Measurements from ENCODE around the gene GALNT13.

Gene GALNT13

DNA sequence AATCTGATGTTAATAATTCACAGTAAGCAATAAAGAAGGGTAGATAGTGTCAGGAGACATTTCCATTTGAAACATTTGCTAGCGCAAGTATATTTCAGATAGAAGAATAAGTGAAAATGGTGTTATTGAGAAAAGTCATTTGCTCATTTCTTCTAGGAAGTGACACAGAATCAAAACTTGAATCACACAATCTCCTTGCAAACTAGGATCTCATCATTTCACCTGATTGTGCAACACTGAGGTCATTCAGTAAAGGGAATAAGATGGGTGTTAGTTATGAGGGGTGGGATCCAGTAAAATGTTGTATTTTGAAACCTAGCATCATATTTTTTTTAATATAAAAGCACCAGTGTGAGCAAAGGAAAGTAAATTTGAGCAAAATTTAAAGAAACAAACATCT is 618.8 kb downstream of the GALNT13 start:
- no CpG with 5 or more reads among the region's 1 CpG for WGBS, 2 donors (ENCODE audit: extremely low coverage in 2 of 2, insufficient read length in 2 of 2, insufficient replicate concordance in 1 of 2)
- no peak overlapping the region for H3K27ac ChIP-seq (replicated peaks; ENCODE audit: low read length)

DNA sequence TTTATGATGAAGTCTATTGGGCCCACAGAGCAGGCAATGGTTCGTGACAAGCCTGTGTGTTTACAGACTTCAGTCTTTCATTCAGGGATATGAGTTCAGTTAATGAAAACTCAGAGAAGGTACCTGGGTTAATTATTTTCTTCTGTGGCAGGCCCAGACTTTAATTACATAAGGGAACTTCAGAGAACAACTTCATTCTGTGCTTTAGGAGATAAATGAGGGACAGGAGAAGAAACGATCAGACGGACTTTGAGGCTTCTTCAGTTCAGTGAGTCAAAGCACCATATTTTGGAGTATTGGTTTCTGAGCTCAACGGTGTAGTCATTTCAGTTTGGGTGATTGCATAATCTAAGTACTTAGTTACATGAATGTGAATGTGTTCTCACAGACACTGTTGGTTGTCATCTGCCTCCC is 623.7 kb downstream of the GALNT13 start:
- no peak overlapping the region for H2BK5ac ChIP-seq (ENCODE audit: low read length)
- H3K9ac ChIP-seq (ENCODE audit: low read depth, low read length, poor library complexity), result no peak overlapping the region
- H2BK15ac ChIP-seq (ENCODE audit: low read length), result no peak overlapping the region
- no peaks in the 10 kb centered on the region for H3K79me1 ChIP-seq (ENCODE audit: low read depth, low read length)
- H3K14ac ChIP-seq (ENCODE audit: low read length), result no peak overlapping the region
- H3K4me2 ChIP-seq (ENCODE audit: insufficient read depth, low read length, poor library complexity, severe bottlenecking), result no peak overlapping the region
- no peak overlapping the region for H4K8ac ChIP-seq (ENCODE audit: low read depth, low read length)
- H3K27ac ChIP-seq (replicated peaks; ENCODE audit: low read length), result no peak overlapping the region
- no CpG with 5 or more reads among the region's 4 CpGs for WGBS, 2 donors (ENCODE audit: extremely low coverage in 2 of 2, insufficient read length in 2 of 2, insufficient replicate concordance in 1 of 2)
- H2AFZ ChIP-seq (ENCODE audit: low read length), result no peak overlapping the region
- no peaks in the 10 kb centered on the region for H3K4me1 ChIP-seq (ENCODE audit: control insufficient read depth in 2 of 2, insufficient read depth in 1 of 2, low read depth in 1 of 2, low read length in 2 of 2)
- H3K4ac ChIP-seq (ENCODE audit: low read length), result no peak overlapping the region
- H3K23ac ChIP-seq (ENCODE audit: low read depth, low read length, poor library complexity), result no peak overlapping the region
- H2BK12ac ChIP-seq (ENCODE audit: low read length), result no peak overlapping the region
- H2BK120ac ChIP-seq (ENCODE audit: low read depth, low read length), result no peak overlapping the region
- no peaks in the 10 kb centered on the region for H3K9me3 ChIP-seq (replicated peaks in 1 of 2; ENCODE audit: control insufficient read depth in 2 of 2, insufficient read depth in 1 of 2, low read depth in 1 of 2, low read length in 2 of 2)
- DNase-seq (ENCODE audit: low spot score), result no peak
- no peak overlapping the region for H2AK5ac ChIP-seq (ENCODE audit: low read depth, low read length)
- no peaks in the 10 kb centered on the region for H3K27me3 ChIP-seq (ENCODE audit: control insufficient read depth in 3 of 3, insufficient read depth in 3 of 3, low read depth in 1 of 3, low read length in 3 of 3)
- no peaks in the 10 kb centered on the region for H3K36me3 ChIP-seq (replicated peaks in 1 of 2; ENCODE audit: control insufficient read depth in 2 of 2, insufficient read depth in 2 of 2, low read length in 2 of 2)
- H3K18ac ChIP-seq (ENCODE audit: low read length), result no peak overlapping the region
- no peak overlapping the region for H4K91ac ChIP-seq (ENCODE audit: low read depth, low read length, poor library complexity)
- H3K4me3 ChIP-seq (ENCODE audit: low read length in 2 of 2), result no peak overlapping the region

More for the DNA sequence above, 618.8 kb downstream of the GALNT13 start:
- H4K91ac ChIP-seq (ENCODE audit: low read depth, low read length, poor library complexity), result no peak overlapping the region
- no peak overlapping the region for H3K4me2 ChIP-seq (ENCODE audit: insufficient read depth, low read length, poor library complexity, severe bottlenecking)
- H2BK120ac ChIP-seq (ENCODE audit: low read depth, low read length), result no peak overlapping the region
- no peaks in the 10 kb centered on the region for H3K36me3 ChIP-seq (replicated peaks in 1 of 2; ENCODE audit: control insufficient read depth in 2 of 2, insufficient read depth in 2 of 2, low read length in 2 of 2)
- no peaks in the 10 kb centered on the region for H3K27me3 ChIP-seq (ENCODE audit: control insufficient read depth in 3 of 3, insufficient read depth in 3 of 3, low read depth in 1 of 3, low read length in 3 of 3)
- H2BK15ac ChIP-seq (ENCODE audit: low read length), result no peak overlapping the region
- no peak overlapping the region for H2BK5ac ChIP-seq (ENCODE audit: low read length)
- H3K9ac ChIP-seq (ENCODE audit: low read depth, low read length, poor library complexity), result no peak overlapping the region
- no peak overlapping the region for H2AK5ac ChIP-seq (ENCODE audit: low read depth, low read length)
- H3K4me3 ChIP-seq (ENCODE audit: low read length in 2 of 2), result no peak overlapping the region
- no peak overlapping the region for H3K14ac ChIP-seq (ENCODE audit: low read length)
- no peak for DNase-seq (ENCODE audit: low spot score)
- H3K23ac ChIP-seq (ENCODE audit: low read depth, low read length, poor library complexity), result no peak overlapping the region
- no peak overlapping the region for H3K4ac ChIP-seq (ENCODE audit: low read length)
- no peak overlapping the region for H3K18ac ChIP-seq (ENCODE audit: low read length)
- H2BK12ac ChIP-seq (ENCODE audit: low read length), result no peak overlapping the region
- no peaks in the 10 kb centered on the region for H3K4me1 ChIP-seq (ENCODE audit: control insufficient read depth in 2 of 2, insufficient read depth in 1 of 2, low read depth in 1 of 2, low read length in 2 of 2)
- H3K9me3 ChIP-seq (replicated peaks in 1 of 2; ENCODE audit: control insufficient read depth in 2 of 2, insufficient read depth in 1 of 2, low read depth in 1 of 2, low read length in 2 of 2), result no peaks in the 10 kb centered on the region
- no peaks in the 10 kb centered on the region for H3K79me1 ChIP-seq (ENCODE audit: low read depth, low read length)
- H2AFZ ChIP-seq (ENCODE audit: low read length), result no peak overlapping the region
- no peak overlapping the region for H4K8ac ChIP-seq (ENCODE audit: low read depth, low read length)

DNA sequence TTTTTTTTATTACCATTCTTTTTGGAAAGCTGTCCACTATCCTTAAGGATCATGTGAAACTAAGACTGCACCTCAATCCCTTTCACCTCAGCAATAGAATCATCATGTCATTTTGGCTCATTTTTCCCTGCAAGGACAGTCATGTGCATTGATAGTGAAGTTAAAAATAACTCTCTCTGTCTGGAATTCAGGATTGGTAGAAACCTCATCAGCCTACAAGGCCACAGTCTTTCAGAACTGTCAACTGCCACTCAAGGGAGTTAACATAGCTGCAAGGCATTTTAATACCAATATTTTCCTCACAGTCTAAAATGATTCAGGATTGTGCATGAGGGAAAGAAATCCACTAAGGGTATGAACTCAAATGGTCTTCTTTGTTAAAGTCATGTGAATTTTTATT is 625.3 kb downstream of the GALNT13 start:
- Histone ChIP-seq H3K14ac (ENCODE audit: low read length) (no peak overlapping the region), H3K4ac (ENCODE audit: low read length) (no peak overlapping the region), H3K36me3 (replicated peaks in 1 of 2; ENCODE audit: control insufficient read depth in 2 of 2, insufficient read depth in 2 of 2, low read length in 2 of 2) (no peaks in the 10 kb centered on the region), H2BK15ac (ENCODE audit: low read length) (no peak overlapping the region), H2AFZ (ENCODE audit: low read length) (no peak overlapping the region), H2AK5ac (ENCODE audit: low read depth, low read length) (no peak overlapping the region), H3K9ac (ENCODE audit: low read depth, low read length, poor library complexity) (no peak overlapping the region), H3K9me3 (replicated peaks in 1 of 2; ENCODE audit: control insufficient read depth in 2 of 2, insufficient read depth in 1 of 2, low read depth in 1 of 2, low read length in 2 of 2) (no peaks in the 10 kb centered on the region), H3K4me3 (ENCODE audit: low read length in 2 of 2) (no peak overlapping the region), H4K8ac (ENCODE audit: low read depth, low read length) (no peak overlapping the region), H3K4me1 (ENCODE audit: control insufficient read depth in 2 of 2, insufficient read depth in 1 of 2, low read depth in 1 of 2, low read length in 2 of 2) (no peaks in the 10 kb centered on the region), H2BK5ac (ENCODE audit: low read length) (no peak overlapping the region), H3K27ac (replicated peaks; ENCODE audit: low read length) (no peak overlapping the region), H3K23ac (ENCODE audit: low read depth, low read length, poor library complexity) (no peak overlapping the region), H3K18ac (ENCODE audit: low read length) (no peak overlapping the region), H3K27me3 (ENCODE audit: control insufficient read depth in 3 of 3, insufficient read depth in 3 of 3, low read depth in 1 of 3, low read length in 3 of 3) (no peaks in the 10 kb centered on the region), H2BK120ac (ENCODE audit: low read depth, low read length) (no peak overlapping the region), H4K91ac (ENCODE audit: low read depth, low read length, poor library complexity) (no peak overlapping the region), H3K79me1 (ENCODE audit: low read depth, low read length) (no peaks in the 10 kb centered on the region), H2BK12ac (ENCODE audit: low read length) (no peak overlapping the region), H3K4me2 (ENCODE audit: insufficient read depth, low read length, poor library complexity, severe bottlenecking) (no peak overlapping the region)
- DNase-seq (ENCODE audit: low spot score), result no peak
